GM19395 (cell line): Measurements from ENCODE around the gene SLC26A5.
"Not testable (repeated sequence)": the region's sequence is repeated elsewhere in the genome, so short reads cannot be mapped to it uniquely, and the experiment has no call there.

Experiments
- ATAC-seq: cut with Tn5 transposase; IDR thresholded peaks from one replicate; pipeline ENCODE4 v1.9.1; 2021; ENCODE audit warnings: mild to moderate bottlenecking, moderate library complexity; ENCODE audit not compliant: unreplicated experiment

SLC26A5 gene

GRCh38 chr7:103446049-103446520 lies at the start of gene SLC26A5:
TSS of gene SLC26A5 (minus strand) at chr7:103446207. CDS start at chr7:103421514, 24,693 bp downstream.
- ATAC-seq, result no peak

DNA sequence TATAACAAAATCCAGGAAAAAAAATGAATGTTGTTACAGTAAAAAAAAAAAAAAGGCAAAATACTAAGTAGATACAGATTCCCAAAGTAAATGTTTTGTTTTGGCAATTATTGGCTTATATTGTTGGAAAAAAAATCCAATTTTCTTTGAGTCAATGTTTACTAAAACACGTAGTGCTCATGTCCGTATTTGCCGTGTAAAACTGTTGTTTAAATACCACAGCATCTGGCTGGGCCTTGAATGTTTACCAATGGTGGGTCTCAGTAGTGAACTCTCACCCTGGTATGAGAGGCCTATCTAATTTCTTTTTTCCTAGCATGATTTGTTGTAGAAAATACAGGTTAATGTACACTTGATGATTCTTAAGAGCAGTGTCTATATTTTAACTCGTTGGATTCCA lies 41.4 kb upstream of the SLC26A5 start:
- ATAC-seq, result no peak

DNA sequence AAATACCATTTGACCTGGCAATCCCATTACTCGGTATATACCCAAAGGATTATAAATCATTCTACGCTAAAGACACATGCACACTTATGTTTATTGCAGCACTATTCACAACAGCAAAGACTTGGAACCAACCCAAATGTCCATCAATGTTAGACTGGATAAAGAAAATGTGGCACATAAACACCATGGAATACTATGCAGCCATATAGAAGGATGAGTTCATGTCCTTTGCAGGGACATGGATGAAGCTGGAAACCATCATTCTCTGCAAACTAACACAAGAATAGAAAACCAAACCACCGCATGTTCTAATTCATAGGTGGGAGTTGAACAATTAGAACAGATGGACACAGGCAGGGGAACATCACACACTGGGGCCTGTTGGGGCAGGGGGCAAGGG lies 40.9 kb upstream of the SLC26A5 start:
- not testable (repeated sequence) for ATAC-seq

GRCh38 chr7:103480771-103481170 lies 34.8 kb upstream of the SLC26A5 start:
- no peak for ATAC-seq

- ATAC-seq, result no peak
Observed at GRCh38 chr7:103474956-103475355, 28.9 kb upstream of the SLC26A5 start.

GRCh38 chr7:103469095-103469948 lies 23.3 kb upstream of the SLC26A5 start:
- ATAC-seq, result no peak

GRCh38 chr7:103466814-103467213 lies 20.8 kb upstream of the SLC26A5 start:
- no peak for ATAC-seq

DNA sequence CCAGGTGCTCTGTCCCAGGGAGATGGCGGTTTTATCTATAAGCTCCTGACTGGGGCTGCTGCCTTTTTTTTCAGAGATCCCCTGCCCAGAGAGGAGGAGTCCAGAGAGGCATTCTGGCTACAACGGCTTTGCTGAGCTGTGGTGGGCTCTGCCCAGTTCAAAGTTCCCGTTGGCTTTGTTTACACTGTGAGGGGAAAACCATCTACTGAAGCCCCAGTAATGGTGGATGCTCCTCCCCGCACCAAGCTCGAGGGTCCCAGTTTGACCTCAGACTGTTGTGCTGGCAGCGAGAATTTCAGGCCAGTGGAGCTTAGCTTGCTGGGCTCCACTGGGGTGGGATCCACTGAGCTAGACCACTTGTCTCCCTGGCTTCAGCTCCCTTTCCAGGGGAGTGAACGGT lies 16.4 kb upstream of the SLC26A5 start:
- no peak for ATAC-seq

DNA sequence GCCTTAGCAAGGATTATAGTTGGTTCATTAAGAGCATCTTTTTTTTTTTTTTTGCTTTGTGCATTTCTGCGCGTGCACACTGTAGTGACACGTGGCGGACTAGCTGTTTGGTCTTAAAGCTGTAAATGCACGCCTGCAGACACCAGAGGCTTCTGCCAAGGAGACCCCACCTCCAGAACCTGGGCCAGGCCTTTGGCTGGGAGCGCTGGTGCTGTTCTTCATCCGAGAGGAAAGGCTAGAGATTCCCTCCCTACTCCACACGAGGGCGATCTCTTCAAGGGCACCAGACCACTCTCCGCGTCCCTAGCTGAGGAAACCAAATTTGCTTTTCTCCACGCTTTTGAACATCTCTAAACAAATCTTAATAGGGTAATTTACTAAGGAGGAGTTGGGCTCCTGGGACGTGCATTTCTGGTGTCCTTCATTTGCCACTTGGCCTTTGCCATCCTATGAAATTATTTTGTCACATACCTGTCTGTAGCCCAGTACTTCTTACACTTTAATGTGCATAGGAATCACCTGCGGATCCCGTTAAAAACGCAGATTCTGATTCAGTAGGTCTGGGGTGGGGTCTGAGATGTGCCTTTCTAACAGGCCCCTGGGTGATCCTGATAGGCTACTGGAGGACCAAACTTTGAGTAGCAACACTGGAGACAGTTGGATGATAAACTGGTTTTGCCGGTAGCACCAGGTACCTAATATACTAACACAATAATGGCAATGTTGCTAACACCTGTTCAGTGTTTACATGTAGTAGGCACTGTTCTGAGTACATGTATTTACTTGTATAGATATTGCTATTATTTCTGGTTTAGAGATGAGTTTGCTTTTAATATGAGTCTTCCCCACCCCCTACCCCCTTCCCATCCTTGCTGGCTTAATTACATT lies 1.3 kb upstream of the SLC26A5 start:
- ATAC-seq, result peak; percentile 79

GRCh38 chr7:103445228-103446048 lies 569 bp downstream of the SLC26A5 start:
- no peak for ATAC-seq

- ATAC-seq, result no peak
Observed at GRCh38 chr7:103439661-103440060, 6.3 kb downstream of the SLC26A5 start.

DNA sequence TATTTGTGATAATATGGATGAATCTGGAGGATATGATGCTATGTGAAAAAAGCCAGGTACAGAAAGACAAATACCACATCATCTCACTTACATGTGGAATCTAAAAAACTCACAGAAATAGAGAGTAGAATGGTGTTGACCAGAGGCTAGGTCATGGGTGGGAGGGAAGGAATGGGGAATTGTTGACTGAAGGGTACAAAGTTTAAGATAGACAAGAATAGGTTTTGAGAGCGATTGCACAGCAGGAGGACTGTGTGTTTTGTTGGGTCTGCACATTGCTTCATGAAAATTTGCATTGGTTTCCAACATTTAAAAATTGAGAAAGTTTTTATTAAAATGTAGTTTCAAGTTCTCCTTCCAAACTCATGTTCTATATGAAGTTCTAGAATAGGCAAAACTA lies 8.4 kb downstream of the SLC26A5 start:
- ATAC-seq, result no peak

GRCh38 chr7:103432712-103433111 lies 13.3 kb downstream of the SLC26A5 start:
- ATAC-seq, result peak; percentile 80

DNA sequence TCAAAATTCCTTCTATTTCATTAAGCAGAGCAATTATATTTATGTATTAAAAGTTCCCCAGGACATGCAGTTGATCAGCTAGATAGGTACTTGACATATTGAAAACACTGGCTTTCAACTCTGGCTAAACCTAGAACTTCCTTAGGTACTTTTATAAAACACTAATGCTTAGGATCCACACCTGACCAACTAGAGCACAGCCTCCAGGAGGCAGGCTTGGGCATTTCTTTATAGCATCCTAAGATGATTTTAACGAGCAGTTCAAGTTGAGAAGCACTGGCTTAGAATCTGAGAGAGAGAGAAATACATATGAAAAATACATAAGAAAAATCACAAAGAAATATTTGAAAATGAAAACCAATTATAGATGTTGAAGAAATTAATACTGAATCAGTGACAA lies 20.8 kb downstream of the SLC26A5 start:
- ATAC-seq, result no peak

DNA sequence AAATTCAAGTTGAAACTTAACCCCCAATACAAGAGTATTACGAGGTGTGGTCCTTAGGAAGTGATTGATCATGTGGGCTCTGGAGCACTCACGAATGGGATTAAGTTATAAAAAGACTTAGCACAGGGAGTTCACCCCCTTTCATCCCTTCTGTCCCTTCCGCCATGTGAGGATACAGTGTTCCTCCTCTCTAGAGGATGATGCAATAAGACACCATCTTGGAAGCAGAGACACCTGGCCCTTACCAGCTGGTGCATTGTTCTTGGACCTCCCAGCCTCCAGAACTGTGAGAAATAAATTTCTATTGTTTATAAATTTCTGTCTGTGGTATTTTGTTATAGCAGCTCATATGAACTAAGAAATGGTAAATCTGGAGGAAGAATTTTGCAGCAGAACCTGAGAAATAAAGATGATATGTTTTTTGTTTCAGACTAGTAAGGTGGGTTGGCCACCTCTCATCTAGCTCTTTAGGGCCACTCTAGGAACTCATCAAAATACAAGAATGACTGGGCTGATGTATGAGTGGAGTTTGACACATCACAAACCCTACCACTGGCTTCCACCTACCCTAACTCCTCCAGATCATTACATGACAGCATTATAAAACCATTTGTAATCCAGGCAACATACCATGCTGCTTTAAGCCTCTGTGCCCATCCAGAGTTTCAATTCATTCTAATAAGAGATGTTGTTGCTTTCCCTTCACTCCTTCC lies 22.4 kb downstream of the SLC26A5 start:
- ATAC-seq, result no peak

- no peak for ATAC-seq
Observed at GRCh38 chr7:103420857-103421384, 25.1 kb downstream of the SLC26A5 start.

DNA sequence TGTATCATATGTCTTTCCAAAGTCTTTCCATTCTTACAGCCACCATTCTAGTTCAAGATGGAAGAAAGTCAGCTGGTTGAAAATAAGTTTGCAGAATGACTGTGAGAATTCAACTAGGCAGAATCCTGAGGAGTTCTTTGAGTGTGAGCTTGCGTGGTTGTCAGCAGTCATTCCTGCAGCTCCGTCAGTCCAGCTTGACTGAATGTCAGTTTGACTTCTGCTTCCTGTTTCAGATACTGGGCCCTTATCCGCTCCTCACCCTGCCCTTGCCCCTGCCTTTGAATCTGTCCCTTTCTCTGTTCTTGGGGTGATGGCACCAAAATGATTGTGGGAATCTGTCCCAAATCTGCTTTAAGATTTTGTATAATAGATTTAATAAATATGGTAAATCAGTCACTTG lies 27.8 kb downstream of the SLC26A5 start:
- no peak for ATAC-seq

DNA sequence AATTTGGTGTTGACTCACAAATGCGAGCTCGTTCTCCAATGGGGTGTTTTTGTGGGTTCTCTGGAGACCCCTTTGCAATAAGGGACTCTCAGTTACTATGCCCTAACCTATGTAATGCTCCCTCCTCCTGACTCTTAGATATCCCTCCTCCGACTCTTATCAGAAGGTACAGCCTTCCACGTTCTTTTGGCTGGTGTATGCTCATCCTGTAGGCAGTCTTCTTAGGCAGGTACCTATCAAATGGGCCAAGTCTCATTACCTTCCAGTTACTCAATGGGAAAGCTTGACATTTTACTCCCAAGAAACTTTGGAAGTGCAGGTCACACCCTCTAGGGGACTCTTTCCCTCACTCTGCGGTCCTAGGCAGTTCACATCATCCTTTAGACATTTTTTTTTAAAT lies 32.6 kb downstream of the SLC26A5 start:
- no peak for ATAC-seq

GRCh38 chr7:103412151-103412550 lies 33.9 kb downstream of the SLC26A5 start:
- no peak for ATAC-seq
